HG03139 (cell line): Measurements from ENCODE around the gene MSI2.
A peak's percentile ranks its signal among the peaks of the same experiment; 100 is the strongest.

Experiments used
- ATAC-seq: cut with Tn5 transposase; IDR thresholded peaks from one replicate; pipeline ENCODE4 v1.9.1; 2021; ENCODE audit not compliant: unreplicated experiment

Gene MSI2

DNA sequence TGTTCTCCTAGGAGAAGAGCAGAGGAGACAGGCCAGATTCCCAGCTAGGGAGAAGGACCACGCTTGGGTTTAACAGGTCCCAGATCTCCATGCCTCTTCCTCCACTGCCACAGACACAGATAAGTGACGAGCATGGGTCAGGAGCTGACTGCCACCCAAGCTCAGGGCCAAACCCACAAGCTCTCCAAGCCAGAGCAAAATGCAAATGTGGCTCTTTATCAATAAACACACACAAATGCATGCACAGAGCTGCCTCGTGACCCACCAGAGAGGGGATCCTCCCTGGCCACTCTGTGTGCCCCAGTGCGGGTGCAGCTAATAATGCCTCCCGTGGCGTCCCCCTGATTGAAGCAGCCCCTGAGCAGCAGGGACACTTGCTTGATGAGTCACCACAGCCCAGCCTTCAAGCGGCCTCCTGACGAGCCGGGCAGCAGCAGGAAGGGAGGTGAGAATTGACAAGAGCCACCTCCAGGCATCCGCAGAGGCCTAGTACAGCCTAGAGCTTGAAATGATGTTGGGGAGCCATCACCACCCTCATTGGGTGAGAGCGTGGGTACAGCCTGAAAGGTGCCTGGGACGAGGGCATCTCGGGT, 344.9 kb downstream of the MSI2 start:
- ATAC-seq = no peak

DNA sequence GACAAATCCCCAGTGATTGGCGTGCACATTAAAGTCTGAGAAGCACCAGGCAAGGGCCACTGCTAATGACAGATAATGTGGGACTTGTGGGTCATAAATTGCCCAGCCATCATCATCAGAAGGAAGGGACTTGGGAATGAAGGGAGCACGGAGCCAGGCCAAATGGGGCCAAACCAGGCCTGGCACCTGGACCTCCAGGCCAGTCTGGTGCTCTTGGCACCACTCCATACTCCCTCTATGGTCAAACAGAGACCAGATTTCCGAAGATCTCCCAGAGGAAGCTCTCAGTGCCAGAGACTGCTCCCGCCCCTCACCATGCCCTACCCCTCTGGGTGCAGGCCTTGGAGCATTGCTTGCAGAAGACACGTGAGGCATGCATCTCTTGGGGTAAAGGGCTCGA, 346.6 kb downstream of the MSI2 start:
- ATAC-seq = no peak

DNA sequence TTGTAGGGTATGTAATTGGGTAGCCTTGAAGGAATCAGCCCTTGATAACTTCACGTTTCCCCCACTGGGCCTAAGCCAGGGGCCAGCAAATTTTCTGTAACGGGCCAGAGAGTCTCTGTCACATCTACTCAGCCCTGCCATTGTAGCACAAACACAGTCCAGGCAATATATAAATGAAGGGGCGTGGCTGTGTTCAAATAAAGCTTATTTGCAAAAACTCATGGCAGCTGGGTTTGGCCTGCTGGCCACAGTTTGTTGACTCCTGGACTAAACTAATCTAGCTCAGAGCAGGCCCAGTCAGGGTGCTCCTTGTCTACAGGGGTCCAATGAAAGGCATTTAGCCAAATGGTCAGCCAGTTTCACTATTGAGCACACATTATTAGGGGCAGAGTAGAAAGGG, 347.2 kb downstream of the MSI2 start:
- ATAC-seq = no peak

DNA sequence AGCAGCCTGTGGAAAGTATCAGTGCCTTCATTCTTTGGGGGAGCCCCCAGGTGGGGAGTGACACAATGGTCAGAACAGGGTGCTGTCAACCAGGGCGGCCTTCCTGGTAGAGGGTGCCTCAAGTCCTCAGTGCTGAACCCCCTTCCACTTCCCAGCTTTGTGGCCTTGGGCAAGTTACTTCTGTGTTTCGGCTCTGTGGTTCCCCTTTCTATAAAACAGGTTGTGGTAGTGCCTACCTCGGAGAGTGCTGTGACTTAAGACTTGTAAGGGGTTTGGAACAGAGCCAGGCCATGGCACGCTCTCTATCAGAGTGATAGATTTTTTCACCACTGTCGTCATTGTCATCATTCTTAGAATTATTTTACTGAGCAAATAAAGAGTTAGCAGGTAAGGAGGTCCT, 347.7 kb downstream of the MSI2 start:
- ATAC-seq = no peak

DNA sequence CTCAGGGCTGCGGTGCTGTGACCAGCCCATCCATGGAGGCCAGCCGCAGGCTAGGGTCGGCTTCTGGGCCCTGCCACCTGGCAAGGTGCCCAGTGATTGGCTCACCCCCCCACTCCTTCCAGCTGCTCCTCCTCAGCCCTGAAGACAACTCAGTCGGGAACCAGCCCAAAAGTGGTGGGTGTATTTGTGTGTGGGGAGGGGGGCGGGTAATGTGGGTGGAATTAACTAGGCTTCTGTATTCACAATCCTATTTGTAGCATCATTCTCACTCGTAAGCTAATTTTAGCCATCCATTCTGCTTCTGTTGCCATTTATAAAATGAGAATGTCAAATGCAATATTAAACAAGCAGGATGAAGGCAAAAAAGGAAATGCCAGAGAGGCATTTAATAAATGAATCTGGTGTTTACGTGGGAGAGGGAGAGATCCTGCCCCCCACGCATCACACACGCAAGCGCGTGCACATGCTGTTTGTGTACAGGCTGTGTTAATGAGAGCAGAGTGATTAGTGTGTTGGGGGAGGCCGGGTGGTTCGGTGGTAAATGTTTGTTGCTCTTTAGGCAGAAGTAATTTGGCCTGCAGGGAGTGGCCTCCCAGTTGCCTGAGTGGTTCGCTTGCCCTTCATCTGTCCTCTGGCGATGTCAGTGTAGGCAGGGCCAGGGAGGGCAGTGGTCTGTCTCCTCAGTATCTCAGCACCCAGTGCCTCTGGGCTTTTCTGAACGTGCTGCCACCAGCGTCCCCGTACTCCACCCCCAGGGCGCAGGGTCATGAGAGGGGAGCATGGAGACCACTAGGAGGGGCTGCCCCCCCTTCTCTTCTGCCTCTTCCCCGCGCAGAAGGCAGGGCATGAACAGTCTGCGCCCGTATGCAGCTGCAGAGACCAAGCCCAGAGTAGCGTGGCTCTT, 348.7 kb downstream of the MSI2 start:
- ATAC-seq = peak; percentile 62

DNA sequence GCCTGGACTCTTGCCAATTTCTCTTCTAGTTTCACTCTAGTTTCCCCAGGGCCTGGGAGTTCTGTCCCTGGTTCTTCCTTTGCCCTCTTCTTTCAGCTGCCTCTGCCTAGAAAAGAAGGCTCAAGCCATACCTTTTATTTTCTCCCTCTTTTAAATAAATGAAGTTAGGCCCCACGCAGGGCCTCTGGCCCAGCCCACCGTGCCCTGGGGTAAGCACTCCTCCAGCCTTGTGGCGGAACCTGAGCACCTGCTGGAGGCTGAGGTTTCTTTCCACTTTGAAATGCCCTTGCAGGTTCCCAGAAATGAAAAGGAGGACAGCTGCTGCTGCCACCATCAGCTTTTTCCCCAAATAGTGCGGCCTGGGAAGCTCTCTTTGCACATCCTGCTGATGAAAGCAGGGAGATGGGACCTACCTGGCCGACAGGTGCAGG, 349.4 kb downstream of the MSI2 start:
- ATAC-seq = peak; percentile 13

DNA sequence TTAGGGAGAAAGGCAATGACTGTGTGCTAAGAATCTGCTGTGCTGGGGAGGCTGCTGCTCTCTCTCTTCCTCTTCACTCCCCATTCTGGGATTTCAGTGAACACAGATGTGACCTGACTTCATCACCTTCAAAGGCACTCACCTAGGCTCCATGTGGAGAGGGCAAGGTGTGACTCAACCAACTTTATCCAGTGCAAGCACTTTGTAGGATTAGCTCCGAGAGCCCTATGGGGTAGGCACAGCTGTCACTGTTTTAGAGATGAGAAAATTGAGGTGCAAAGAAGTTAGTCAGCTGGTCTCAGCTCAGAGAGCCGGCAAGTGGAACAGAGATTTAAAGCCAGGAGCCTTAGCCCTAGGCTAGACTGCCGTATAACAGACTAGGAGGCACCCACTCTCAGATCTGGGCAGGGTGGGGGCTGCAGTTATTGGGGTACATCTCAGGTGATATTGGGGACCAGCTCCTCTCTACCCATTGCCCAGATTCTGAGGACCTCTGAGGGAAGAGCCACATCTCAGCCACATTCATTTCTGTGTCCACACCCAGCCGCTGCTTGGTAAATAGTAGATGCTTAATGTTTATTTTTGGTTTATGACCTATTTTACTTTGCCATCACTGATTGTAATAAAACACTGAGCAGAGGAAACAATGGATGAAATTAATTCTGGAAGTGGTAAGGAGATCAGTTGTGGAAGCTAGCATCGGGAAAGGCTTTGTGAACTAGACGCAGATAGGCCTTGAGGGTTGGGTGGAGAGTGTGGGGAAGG, 350.0 kb downstream of the MSI2 start:
- ATAC-seq = no peak

DNA sequence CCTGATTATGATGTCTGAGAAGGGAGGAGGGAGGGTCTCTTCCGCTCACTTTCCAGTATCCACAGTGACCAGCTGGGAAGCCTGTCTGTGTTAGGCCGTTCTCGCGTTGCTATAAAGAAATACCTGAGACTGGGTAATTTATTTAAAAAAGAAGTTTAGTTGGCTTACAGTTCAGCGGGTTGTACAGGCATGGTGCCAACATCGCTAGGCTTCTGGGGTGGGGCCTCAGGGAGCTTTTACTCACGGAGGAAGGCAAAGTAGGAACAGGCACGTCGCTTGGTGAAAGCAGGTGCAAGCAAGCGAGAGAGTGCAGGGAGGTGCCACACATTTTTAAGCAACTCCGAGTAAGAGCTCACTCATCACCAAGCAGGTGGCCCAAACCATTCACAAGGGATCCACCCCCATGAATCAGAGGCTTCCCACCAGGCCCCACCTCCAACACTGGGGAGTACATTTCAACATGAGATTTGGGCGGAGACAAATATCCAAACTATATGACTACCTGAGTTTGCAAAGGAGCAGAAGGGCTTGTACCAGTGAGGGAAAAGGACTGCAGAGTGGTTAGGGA, 351.3 kb downstream of the MSI2 start:
- no peak for ATAC-seq

DNA sequence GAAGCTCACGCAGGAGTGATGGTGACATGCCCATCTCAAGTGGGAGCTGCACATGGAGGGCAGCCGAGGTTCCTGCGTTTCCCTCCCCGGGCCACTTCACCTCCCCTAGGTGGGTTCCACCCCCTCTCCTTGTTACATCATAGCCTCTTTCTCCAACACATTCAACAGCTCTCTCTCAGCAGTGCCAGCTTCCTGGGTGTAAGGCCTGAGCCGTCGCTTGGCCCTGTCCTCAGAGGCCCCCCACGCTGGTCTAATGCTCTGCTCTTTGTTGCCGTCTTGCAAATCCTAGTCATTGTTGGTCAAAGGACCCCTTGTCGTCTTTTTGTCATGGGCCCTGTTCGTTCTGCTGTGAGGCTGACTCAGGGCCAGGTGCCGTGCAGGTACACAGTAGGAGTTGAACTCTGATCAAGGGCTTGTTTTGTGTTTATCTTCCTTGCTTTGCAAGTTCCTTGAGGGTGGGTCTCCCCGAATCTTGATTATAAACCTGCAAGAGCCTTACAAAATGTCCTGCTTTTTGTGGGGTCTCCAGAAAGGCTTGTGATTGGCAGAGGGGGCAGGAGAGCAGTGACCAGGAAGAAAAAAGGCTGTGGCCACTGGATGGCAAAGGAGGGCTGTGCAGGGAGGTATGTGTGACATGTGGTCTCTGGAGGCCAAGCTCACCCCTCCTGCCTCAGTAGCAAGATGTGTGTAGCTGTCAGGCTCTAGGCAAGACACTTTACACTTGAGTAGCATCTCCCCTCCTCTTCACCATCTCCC, 352.2 kb downstream of the MSI2 start:
- no peak for ATAC-seq

DNA sequence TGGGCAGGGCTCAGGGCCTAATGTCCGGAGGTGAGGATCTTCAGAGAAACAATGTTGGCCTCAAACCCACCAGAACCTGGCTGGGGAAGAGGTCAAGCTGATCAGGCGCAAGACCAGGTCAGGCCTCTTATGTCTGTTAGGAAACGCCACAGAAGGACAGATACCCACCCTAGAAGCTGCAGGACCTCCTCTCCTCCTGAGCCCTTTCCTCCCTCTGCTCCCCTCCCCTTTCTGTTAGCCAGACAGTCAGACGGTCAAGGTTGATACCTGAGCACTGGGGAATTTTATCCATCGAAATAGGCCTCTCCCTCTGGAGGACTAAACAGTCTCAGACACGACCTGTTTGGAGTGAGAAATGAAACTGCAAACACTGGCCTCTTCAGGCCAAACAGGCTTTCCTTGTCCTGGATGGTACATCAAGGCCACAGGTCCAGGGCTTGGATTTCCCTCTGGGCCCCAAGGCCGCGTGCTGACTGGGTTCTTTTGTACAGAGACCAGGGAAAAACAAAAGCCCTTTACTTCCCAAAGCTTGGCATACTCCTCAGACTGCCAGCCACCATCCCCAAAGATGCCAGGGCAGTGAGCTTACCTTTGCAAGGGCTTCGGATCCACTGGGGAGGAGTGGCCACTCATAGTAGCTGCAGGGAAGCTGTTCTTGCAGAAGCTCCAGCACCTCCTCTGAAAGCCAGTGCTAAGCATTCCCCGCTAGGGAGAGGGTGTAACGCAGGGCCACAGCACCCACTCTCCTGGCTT, 353.0 kb downstream of the MSI2 start:
- ATAC-seq = no peak

DNA sequence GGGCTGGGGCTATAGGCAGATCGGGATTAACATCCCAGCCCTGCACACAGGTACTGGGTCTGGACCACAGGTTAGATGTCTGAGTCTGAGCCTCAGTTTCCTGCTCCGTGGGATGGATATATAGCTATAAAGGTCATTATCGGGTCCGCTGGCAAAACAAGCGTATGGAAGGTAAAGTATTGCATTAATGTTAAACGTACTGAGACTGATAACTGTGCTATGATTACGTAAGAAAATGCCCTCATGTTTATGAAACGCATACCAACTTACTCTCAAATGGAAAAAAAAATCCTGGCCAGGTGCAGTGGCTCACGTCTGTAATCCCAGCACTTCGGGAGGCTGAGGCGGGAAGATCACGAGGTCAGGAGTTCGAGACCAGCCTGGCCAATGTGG, 353.6 kb downstream of the MSI2 start:
- ATAC-seq = no peak

DNA sequence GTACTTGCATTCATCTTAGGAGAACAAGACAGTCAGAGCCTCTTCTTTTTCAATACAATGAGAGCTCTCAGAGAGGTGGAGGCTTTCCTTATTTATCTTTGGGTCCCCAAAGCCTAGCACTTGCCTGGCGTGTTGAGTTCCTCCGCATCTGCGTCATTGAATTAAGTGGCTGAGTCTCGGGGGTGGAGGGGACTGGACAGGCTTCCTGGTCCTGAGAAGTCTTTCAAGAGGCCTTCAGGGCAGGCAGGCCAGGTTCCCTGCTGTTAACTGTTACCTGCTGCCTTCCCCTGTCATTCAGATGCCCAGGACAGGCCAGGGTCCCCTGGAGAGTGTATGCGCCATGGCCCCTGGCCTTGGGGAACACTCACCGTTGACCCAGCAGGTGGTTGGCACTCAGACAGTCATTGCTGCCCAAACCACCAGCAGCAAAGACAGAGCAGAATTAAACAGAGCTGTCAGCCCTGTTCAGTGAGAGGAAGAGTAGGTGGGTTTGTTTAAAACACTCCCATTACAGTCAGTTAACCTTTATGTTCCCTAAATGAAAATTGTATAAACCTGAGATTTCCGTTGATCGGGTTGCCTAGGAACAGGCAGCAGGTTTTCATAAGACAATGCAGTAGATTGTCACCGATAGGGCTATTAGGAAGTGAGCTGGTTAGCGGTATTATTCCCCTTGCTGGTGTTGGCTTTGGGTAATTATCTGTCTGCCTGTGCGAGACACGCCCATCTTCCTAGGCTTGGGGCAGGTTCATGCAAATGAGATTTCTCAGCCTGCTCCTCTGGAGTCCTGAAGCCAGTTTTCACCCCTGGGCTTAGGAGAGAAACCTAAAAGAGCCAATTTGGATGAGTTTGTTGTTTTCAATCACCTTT, 356.1 kb downstream of the MSI2 start:
- ATAC-seq = no peak

DNA sequence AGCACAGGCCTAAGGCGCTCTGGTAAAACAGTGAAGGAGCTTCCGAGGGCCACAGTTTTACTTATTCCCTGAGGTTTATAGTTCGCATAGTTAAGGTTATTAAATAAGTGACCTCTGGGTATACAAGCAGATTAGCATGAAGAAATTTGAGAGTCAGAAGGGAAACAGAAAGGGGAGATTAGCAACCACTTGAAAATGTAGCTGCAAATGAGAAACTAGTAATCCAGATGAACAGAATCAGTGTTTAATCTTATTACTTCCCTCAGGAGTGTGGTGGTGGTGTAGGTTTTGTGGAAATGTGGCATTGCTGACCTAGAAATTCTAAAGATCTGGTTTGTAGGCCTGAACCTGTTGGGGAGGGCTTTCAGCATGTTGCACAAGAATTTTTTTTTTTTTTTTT, 358.4 kb downstream of the MSI2 start:
- ATAC-seq = no peak

DNA sequence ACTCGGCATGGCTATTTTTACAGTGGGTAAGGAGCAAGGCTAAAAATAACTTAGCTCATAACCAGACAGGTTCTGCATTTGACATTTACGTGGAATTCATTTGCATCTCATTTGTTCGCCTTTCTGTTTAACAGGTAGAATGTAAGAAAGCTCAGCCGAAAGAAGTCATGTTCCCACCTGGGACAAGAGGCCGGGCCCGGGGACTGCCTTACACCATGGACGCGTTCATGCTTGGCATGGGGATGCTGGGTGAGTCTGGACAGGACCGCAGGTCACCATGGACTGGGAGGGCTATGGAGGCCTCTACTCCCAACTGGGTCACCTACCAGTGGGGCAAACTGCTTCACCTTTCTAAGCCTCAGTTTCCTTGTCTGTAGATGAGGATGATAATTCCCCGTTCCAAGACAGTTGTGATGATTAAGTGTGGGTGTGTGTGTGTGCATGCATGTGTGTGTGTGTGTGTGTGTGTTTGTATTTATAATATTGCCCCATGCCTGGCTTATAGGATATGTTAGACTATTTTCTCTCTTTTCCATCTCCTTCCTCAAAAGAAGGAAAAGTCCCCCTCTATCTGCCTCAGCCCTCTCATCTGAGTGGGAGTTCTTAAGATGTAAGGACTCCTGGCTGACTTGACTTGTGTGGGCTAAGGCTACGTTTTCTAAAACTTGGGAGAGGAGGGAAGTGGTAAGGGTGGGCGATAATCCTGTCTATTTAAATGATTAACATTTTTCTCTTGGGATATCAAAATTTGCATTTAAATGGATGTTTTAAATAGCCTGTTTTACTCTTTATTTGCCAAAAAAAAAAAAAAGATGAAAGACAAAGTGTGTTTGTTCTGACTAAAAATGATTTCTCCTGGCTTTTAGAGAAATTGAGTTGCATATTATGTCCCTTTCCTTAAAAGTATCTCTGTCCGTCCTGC, 359.8 kb downstream of the MSI2 start:
- no peak for ATAC-seq

DNA sequence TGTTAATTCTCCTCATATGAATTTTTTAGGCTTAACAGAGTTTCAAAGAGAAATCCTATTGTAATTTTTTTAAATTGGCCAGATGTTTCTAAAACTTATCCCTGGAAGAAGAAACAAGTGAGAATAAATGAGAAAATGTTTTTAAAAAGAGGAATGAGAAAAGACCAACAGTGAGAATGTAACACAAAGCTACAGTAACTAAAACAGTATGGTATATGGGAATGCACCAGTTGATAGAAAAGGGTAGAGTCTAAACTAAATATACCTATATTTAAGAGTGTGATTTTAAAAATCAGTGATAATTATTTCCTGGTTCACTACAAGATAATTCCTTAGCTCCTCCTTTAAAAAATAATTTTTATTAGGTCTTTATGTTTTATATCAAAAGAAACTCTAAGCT, 360.9 kb downstream of the MSI2 start:
- ATAC-seq = no peak

DNA sequence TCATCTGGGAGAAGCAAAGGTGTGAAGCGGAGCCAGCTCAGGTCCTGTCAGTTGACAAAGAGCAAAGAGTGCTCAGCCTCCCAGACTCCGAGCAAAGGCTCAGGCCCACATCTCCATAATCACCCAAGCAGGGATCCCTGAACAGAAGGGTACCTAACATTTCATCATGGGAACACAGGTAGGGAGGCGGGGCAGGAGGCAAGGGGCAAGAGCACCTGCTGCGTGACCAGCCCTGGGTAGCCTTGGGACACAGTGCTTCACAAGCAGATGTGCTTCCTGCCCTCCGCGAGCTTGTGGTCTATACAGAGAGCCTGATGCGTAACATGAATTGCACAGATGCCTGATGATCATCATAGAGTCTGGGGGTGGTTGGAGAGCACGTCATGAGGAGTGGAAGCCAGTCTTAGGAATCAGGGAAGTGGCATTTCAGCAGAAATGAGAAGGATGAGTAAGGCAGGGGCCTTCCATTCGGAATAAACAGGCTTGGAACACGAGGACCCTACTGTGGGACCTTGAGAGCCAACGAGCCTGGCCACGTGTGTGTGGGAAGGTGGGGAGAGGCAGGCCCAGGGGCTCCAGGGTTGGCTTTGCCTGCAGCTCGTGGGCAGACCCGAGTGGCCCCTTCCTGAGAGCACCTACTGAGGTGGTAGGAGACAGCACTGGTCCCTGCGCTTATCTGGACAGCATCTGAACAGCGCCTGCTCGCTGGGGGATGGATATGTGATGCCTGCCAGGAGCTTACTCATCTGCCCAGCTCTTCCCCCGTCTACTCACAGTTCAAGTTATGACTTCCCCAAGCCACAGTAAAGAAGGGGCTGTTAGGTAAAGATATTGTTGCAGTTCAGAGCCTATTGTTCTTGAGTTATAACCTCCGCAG, 363.0 kb downstream of the MSI2 start:
- no peak for ATAC-seq

DNA sequence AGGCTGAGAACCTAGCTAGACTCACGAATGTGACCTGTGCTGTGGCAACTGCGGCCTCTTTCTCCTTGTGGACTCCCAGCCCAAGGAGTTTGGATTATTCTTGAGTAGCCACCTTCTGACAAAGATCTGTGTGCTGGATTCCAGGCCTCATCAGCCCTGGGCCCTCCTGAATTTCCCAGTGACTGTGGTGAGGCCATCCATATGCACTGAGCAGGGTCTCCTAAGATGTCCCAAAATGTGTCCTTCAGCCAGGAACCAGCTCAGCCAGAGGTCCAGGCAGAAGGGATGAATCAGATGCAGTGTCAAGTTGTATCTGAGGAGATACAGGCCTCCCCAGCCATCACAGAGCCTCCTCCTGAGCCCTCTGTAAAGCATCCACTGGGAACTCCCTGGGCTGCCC, 364.3 kb downstream of the MSI2 start:
- no peak for ATAC-seq
